ENCODE measurements around the gene ELL. TPM values are rescaled to one million over a fixed set of nuclear protein-coding genes. Genes with fewer than 3 reads are reported as not detected.
A peak's percentile ranks its signal among the peaks of the same experiment; 100 is the strongest.
"Not testable (repeated sequence)": the region's sequence is repeated elsewhere in the genome, so short reads cannot be mapped to it uniquely, and the experiment has no call there.

Gene ELL
- total and polyA plus RNA-seq, 8 donors = 4.1 to 88.7 (median 11.2) TPM

- intact Hi-C loops (cut with DNase I; ENCODE audit: low total_unique reads) = loop anchor here (5.0 kb wide), 1 partner anchor 60 kb away; no protein-coding TSS in a partner anchor
- Histone ChIP-seq H3K27me3 (peaks cover 0 to 29% (median 20%) of the 10 kb centered on the region in 3 donors), H3K27ac (no peak overlapping the region), H3K4me1 (peaks cover 36 to 55% (median 39%) of the 10 kb centered on the region in 4 donors), H3K4me3 (no peak overlapping the region), H3K9me3 (no peaks in the 10 kb centered on the region), H3K36me3 (no peaks in the 10 kb centered on the region)
- no peak for TF ChIP-seq CTCF (IDR thresholded peaks at IDR 0.05)
- TF ChIP-seq POLR2AphosphoS5 (IDR thresholded peaks at IDR 0.05) = no peak
- no peak for TF ChIP-seq POLR2A (IDR thresholded peaks at IDR 0.05)
- no peak for TF ChIP-seq EP300 (IDR thresholded peaks at IDR 0.05)
- 78 to 84% (median 81%) methylated on average over 16 of the region's 16 CpGs for WGBS, 5 donors
- DNase-seq = no peak
These were observed 109.1 kb downstream of the ELL start for GRCh38 chr19:18412610-18413239.

GRCh38 chr19:18408053-18408476 lies 113.8 kb downstream of the ELL start:
- Histone ChIP-seq H3K27ac (no peak overlapping the region), H3K4me1 (peaks cover 0 to 26% (median 3%) of the 10 kb centered on the region in 4 donors), H3K36me3 (no peaks in the 10 kb centered on the region), H3K9me3 (no peaks in the 10 kb centered on the region), H3K4me3 (no peak overlapping the region), H3K27me3 (peaks cover 0 to 3% (median 0%) of the 10 kb centered on the region in 3 donors)
- intact Hi-C loops (cut with DNase I; ENCODE audit: low total_unique reads) = no loop called here
- 42 to 50% (median 45%) methylated on average over 9 to 10 of the region's 10 CpGs for WGBS, 5 donors
- no peak for TF ChIP-seq EP300 (IDR thresholded peaks at IDR 0.05)
- TF ChIP-seq CTCF (IDR thresholded peaks at IDR 0.05) = peak in 5 of 7 experiments; percentile 13 to 64 (median 53)
- peak; percentile 55 to 74 for DNase-seq

GRCh38 chr19:18406749-18407148 lies 115.1 kb downstream of the ELL start:
- Histone ChIP-seq H3K4me1 (peaks cover 0 to 39% (median 7%) of the 10 kb centered on the region in 4 donors), H3K4me3 (no peak overlapping the region), H3K9me3 (no peaks in the 10 kb centered on the region), H3K36me3 (no peaks in the 10 kb centered on the region), H3K27me3 (no peaks in the 10 kb centered on the region), H3K27ac (no peak overlapping the region)
- TF ChIP-seq EP300 (IDR thresholded peaks at IDR 0.05) (no peak), POLR2A (IDR thresholded peaks at IDR 0.05) (no peak), CTCF (IDR thresholded peaks at IDR 0.05) (no peak), POLR2AphosphoS5 (IDR thresholded peaks at IDR 0.05) (no peak)
- intact Hi-C loops (cut with DNase I; ENCODE audit: low total_unique reads) = no loop called here
- WGBS, 5 donors = 90 to 95% (median 94%) methylated on average over 9 of the region's 9 CpGs
- DNase-seq = no peak

- intact Hi-C loops (cut with DNase I; ENCODE audit: low total_unique reads); H3K9me3 ChIP-seq; DNase-seq; H3K27me3 ChIP-seq; H3K36me3 ChIP-seq; H3K27ac ChIP-seq; H3K4me3 ChIP-seq: not testable (repeated sequence)
- peaks cover 0 to 48% (median 8%) of the 10 kb centered on the region in 4 donors for H3K4me1 ChIP-seq
- 87 to 92% (median 90%) methylated on average over 10 to 11 of the region's 11 CpGs for WGBS, 5 donors
These were observed 116.1 kb downstream of the ELL start for GRCh38 chr19:18405754-18406153.

- H3K27me3 ChIP-seq; DNase-seq; intact Hi-C loops (cut with DNase I; ENCODE audit: low total_unique reads); H3K36me3 ChIP-seq; H3K9me3 ChIP-seq; H3K4me3 ChIP-seq: not testable (repeated sequence)
- H3K27ac ChIP-seq = peak overlapping the region in 4 of 5 donors; percentile 3 to 61 (median 40)
- WGBS, 5 donors = 43 to 74% (median 50%) methylated on average over 18 of the region's 18 CpGs
- H3K4me1 ChIP-seq = peaks cover 4 to 62% (median 21%) of the 10 kb centered on the region in 4 donors
These were observed 119.2 kb downstream of the ELL start for GRCh38 chr19:18402455-18403248.
